Activated T-cell treated with anti-CD3 and anti-CD28 coated beads for 48 hours (primary cell): ENCODE results near the gene A2ML1.
"Not testable (repeated sequence)": the region's sequence is repeated elsewhere in the genome, so short reads cannot be mapped to it uniquely, and the experiment has no call there.

Source experiments
- DNase-seq: peaks from one replicate; pipeline ENCODE4 v3.0.0-alpha.2; 2020; ENCODE audit warnings: low read depth

Gene A2ML1

DNA sequence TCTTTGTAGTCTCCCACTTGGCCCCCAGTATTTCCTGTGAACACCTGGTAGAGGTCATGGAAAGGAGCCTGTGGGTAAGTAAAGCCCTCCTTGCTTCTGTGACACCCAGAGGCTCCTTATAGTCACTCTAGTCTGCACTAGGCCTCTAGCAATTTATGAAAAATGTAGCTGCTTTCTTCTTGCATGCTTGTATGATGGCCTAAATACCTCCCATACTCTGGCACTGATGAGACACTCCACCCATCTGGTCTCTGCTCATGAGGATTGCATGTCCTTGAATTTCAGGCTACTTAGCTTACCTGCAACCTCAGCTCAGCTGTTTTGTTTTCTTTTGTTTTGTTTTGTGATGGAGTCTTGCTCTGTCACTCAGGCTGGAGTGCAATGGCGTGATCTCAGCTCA is 4.6 kb upstream of the A2ML1 start:
- DNase-seq: no peak

GRCh38 chr12:8818526-8818925 is 3.9 kb upstream of the A2ML1 start:
- no peak for DNase-seq

DNA sequence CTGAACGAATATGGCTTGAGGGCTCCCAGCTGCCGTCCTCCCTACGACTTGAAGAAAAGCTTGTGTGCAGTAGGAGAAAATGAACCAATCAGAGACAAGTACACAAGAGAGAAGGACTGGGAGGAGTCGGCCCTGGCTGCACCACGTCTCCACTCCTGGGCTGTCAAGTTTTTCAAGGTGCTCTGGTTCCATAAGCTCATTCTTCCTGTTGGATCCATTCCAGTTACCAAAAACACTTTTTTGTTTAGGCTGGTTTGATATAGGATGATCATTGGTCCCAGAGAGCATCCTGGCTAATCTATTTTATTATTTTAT is 2.8 kb upstream of the A2ML1 start:
- DNase-seq: no peak

GRCh38 chr12:8820676-8821407 is 1.6 kb upstream of the A2ML1 start:
- DNase-seq: not testable (repeated sequence)

DNA sequence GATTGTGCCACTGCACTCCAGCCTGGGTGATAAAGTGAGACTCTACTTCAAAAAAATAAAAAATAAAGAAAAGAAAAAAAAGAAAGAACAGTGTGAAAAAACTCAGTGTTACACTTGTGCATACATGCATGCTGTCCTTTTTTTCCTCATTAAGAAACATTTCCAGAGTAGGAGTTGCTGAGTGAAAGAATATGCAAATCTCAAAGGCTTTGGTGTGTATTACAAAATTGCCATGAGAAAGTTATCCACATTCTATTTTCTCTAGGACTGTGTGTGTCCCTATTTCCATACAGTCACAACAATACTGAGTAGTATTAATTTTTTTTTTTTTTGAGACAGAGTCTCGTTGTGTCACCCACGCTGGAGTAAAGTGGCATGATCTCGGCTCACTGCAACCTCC is 830 bp upstream of the A2ML1 start:
- no peak for DNase-seq

GRCh38 chr12:8823565-8824300 is 1.3 kb downstream of the A2ML1 start:
- no peak for DNase-seq

DNA sequence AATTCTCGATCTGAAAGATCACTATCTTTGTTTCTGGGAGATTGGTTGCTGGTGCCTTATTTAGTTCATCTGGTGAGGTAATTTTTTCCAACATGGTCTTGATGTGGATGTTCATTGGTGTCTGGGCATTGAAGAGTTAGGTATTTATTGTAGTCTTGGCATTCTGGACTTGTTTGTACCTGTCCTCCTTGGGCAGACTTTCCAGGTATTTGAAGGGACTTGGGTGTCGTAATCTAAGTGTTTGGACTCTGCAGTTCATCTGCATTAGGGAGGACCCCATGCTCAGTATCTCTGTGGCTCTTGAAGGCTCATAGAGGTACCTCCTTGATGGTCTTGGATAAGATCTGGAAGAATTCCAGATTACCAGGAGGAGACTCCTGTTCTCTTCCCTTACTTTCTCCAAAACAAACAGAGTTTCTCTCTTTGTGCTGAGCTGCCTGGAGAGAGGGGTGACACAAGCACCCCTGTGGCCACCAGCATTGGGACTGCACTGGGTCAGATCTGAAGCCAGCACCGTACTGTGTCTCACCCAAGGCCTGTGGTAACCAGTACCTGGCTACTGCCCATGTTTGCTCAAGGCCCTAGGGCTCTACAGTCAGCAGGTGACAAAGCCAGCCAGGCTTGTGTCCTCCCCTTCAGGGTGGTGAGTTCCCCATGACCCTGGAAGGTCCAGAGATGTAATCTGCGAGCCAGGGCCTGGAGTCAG is 5.3 kb downstream of the A2ML1 start:
- DNase-seq: no peak

DNA sequence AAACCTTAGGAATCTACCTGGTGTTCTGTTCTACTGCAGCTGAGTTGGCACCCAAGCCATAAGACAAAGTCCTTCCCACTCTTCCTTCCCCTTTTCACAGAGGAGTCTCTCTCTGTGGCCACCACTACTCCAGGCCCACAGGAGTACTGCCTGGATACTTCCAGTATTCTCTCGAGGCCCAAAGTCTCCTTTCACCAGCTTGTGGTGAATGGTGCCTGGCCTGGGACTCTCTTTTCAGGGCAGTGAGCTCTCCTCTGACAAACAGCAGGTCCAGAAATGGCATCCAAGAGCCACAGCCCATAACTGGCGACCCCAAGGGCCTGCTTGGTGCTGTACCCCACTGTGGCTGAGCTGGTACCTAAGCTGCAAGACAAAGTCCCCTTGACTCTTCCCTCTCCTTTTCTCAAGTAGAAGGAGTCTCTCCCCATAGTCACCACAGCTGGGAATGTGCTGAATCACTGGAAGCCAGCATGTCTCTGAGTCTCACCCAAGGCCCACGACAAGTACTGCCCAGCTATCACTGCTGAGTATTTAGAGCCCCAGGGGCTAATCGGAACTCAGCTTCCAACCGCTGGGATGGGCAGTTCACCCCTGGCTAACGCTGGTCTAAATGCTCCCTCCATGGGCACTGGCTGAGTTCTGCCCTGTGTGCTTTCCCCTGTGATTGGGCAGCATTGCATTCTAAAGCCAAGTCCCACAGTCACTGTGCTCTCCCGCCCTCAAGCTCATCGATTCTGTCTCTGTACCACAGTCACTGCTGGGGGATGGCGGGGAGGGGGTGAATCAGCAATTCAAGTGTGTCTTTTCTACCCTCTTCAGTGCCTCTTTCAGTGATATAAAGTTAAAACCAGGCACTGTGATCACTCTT is 6.1 kb downstream of the A2ML1 start:
- DNase-seq: no peak

GRCh38 chr12:8829125-8829518 is 6.7 kb downstream of the A2ML1 start:
- DNase-seq: no peak

- DNase-seq: no peak
These were observed 7.2 kb downstream of the A2ML1 start for GRCh38 chr12:8829621-8830020.

GRCh38 chr12:8831116-8831515 is 8.7 kb downstream of the A2ML1 start:
- DNase-seq: no peak

DNA sequence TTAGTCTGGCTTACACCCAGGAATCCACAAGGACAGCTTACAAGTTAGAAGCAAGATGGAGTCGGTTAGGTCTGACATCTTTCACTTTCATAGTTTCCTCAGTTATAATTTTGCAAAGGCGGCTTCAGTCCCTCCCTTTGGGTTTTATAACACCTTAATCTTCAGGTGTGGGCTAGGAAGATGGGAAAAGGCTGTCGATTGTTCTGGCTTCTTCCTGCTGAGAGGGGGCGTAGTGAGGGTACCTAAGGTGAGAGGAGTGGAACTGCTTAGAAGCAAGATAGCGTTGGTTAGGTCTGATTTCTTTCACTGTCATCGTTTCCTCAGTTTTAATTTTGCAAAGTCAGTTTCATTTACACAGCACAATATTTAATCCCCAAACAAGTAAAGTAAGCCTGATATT is 10.1 kb downstream of the A2ML1 start:
- no peak for DNase-seq

- no peak for DNase-seq
These were observed 11.8 kb downstream of the A2ML1 start for GRCh38 chr12:8834230-8834629.

DNA sequence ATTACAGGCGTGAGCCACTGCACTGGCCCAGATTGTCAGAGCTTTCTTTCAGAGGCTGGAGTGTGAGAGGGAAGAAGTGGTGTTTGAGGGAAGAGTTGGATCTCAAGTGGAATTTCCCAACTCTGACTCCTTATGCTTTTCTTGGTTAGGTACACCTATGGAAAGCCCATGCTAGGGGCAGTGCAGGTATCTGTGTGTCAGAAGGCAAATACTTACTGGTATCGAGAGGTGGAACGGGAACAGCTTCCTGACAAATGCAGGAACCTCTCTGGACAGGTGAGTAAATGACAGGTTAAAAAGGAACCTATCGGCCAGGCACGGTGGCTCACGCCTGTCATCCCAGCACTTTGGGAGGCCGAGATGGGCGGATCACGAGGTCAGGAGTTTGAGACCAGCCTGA is 14.9 kb downstream of the A2ML1 start:
- DNase-seq: no peak

DNA sequence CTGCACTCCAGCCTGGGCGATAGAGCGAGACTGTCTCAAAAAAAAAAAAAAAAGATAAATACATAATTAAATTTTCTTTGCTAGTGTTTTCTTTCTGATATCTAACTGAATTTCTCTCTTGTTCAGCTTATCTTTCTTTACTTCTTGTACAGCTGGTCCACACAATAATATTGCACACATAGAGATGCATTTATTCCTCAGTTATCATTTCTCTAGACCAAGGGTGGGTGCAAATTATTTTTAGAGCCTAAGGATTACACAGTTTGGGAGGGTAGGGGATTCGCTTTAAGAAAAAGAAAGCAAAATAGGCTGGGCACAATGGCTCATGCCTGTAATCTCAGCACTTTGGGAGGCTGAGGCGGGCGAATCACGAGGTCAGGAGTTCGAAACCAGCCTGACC is 17.9 kb downstream of the A2ML1 start:
- DNase-seq: no peak

DNA sequence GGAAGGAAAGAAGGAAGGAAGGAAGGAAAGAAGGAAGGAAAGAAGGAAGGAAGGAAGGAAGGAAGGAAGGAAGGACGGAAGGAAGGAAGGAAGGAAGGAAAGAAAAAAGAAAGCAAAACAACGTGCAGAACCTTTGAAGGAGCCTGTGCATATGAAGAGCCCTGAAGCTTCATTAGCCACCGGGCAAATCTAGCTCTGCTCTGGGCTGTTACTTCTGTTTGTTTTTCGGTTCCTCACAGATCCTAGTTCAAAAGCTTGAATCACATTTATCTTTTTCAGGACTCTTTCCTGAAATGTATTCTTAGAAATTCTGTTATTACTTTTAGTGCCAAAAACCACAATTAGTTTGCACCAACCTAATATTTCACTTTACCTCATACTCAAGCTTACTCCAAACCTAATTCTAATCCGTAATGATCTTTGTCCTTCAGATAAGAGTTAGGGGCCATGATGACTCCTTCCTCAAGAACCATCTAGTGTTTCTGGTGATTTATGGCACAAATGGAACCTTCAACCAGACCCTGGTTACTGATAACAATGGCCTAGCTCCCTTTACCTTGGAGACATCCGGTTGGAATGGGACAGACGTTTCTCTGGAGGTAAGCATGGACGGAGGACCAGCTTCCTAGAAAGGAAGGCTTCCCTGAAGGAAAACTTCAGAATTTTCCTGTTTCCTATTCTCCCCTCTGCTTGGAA is 18.7 kb downstream of the A2ML1 start:
- no peak for DNase-seq

DNA sequence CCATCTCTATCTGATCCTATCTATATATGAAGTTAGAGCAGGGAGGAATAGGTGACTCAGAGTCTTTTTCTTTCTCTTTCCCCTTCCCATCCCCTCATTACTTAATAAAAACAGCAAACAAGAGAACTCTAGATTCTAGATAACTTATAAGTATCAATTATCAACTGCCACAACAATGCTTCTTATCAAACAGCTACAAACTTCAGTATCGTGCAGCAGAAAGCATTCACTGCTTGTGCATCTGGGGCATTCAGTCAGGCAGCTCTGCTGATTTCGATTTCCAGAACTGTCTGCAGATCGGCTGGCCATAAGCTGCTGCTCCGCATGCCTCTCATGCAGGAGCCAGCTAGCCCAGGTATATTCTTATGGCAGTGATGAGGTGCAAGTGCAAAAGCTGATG is 19.4 kb downstream of the A2ML1 start:
- DNase-seq: no peak

- DNase-seq: no peak
These were observed 22.2 kb downstream of the A2ML1 start for GRCh38 chr12:8844665-8845064.

- DNase-seq: no peak
These were observed 23.9 kb downstream of the A2ML1 start for GRCh38 chr12:8846305-8846704.

- no peak for DNase-seq
These were observed 25.0 kb downstream of the A2ML1 start for GRCh38 chr12:8847435-8847834.

- DNase-seq: no peak
These were observed 27.5 kb downstream of the A2ML1 start for GRCh38 chr12:8849876-8850275.

DNA sequence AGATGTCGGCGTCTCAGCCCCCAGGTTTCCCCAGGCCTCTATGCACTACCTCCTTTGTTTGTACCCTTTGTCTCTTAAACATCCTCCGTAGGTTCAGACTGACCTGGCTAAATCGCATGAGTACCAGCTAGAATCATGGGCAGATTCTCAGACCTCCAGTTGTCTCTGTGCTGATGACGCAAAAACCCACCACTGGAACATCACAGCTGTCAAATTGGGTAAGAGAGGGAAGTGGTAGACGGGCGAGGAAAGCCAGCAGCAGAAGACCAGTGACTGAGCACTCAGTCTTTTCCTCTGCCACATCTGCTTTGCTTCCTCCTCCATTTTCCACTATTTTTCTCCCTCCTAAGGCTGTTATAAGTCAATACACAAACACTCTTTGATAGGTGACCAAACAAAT is 29.7 kb downstream of the A2ML1 start:
- no peak for DNase-seq
